Measurements from ENCODE around the gene ADTRP. TPM values are rescaled to one million over a fixed set of nuclear protein-coding genes. Genes with fewer than 3 reads are reported as not detected.

Gene ADTRP
- total RNA-seq, 1 donor from 2014 or later: 3.4 TPM

DNA sequence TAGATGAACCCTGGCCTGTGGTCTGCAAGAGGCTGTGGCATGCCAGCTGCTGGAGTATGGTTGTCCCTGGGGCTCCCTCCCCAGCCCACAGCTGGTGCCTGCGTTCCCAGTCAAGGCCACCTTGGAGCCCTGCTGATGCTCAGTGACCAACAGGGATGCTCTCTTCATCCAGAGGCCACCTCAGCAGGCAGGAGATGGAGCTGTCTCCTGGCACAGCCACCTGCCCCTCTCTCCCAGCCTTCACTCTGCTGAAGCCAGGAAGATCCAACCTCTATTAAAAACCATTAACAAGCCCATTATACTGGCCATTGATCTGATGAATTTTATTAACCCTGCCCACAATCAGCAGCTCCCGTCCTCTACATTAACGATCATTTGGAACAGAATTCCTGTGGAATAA, 40.4 kb downstream of the ADTRP start:
- Mint-ChIP-seq H3K27ac (no peak overlapping the region), H3K27me3 (ENCODE audit: low read depth) (no peaks in the 10 kb centered on the region), H3K4me1 (peaks cover 6% of the 10 kb centered on the region), H3K4me3 (no peak overlapping the region), H3K9me3 (no peaks in the 10 kb centered on the region), H3K36me3 (no peaks in the 10 kb centered on the region)
- no peak for DNase-seq (ENCODE audit: low spot score in 2 of 2, unreplicated experiment in 2 of 2)
- TF ChIP-seq, protein P1, sequence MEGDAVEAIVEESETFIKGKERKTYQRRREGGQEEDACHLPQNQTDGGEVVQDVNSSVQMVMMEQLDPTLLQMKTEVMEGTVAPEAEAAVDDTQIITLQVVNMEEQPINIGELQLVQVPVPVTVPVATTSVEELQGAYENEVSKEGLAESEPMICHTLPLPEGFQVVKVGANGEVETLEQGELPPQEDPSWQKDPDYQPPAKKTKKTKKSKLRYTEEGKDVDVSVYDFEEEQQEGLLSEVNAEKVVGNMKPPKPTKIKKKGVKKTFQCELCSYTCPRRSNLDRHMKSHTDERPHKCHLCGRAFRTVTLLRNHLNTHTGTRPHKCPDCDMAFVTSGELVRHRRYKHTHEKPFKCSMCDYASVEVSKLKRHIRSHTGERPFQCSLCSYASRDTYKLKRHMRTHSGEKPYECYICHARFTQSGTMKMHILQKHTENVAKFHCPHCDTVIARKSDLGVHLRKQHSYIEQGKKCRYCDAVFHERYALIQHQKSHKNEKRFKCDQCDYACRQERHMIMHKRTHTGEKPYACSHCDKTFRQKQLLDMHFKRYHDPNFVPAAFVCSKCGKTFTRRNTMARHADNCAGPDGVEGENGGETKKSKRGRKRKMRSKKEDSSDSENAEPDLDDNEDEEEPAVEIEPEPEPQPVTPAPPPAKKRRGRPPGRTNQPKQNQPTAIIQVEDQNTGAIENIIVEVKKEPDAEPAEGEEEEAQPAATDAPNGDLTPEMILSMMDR (IDR thresholded peaks at IDR 0.05; ENCODE audit: unreplicated experiment): no peak

DNA sequence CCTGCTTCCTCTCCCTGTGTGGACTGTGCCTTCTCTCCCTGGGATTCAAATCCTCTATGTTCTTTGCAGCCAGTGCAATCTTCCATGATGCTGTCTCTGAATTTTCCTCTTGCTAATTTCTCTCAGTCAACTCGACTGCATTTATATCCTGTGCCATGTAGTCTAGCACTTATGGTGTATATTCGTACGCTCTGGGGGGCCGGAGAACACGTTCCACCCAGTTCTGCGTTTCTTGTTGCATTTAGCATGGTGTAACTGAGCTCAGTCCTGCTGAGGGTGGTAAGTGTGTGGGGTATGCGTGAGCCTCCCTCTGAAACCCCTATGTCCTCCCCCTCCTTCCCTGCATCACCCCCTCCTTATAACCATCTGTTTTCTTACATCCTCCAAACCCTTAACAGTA, 42.0 kb downstream of the ADTRP start:
- Mint-ChIP-seq H3K9me3 (no peaks in the 10 kb centered on the region), H3K27me3 (ENCODE audit: low read depth) (no peaks in the 10 kb centered on the region), H3K4me3 (no peak overlapping the region), H3K27ac (no peak overlapping the region), H3K36me3 (no peaks in the 10 kb centered on the region), H3K4me1 (peaks cover 6% of the 10 kb centered on the region)
- DNase-seq (ENCODE audit: low spot score in 2 of 2, unreplicated experiment in 2 of 2): no peak
- TF ChIP-seq, protein P1 (IDR thresholded peaks at IDR 0.05; ENCODE audit: unreplicated experiment): no peak

DNA sequence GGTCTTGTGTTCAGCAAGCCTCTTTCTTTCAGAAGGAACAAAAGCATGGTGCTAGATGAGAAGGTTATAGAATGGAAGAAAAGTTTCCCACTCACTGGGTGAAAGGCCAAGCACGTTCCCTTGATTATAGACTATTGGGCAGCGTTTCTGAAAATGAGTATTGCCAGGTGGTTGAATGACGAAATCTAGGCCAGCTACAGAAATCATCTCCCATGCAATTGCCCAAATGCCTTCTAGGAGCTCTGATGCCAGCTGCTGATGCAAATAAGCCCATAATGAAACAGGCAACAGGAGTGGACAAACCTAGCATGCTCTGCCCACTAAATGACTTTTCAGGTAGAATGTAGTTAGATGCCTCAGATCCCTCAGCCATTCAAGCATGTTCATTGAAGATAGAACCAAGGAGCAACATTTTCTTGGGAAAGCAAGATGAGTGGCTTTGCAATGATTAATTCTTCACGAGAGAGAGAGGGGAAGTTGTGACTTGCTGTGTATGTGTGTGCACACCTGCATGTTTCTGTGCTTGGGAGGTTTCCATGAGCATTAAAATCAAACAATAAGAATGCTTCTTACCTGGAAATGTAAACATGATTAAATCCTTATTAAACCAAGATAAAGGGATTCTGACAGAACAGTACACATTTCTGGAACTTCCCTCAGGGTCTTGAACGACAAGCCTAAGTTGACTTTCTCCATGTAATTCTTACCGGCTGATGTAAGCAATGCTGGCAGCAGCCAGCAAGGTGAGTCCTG, 43.6 kb downstream of the ADTRP start:
- no peak overlapping the region for H3K27ac Mint-ChIP-seq
- H3K36me3 Mint-ChIP-seq: no peaks in the 10 kb centered on the region
- no peak overlapping the region for H3K4me3 Mint-ChIP-seq
- no peaks in the 10 kb centered on the region for H3K27me3 Mint-ChIP-seq (ENCODE audit: low read depth)
- H3K9me3 Mint-ChIP-seq: no peaks in the 10 kb centered on the region
- peaks cover 6% of the 10 kb centered on the region for H3K4me1 Mint-ChIP-seq
- TF ChIP-seq, protein P1 (IDR thresholded peaks at IDR 0.05; ENCODE audit: unreplicated experiment): no peak
- DNase-seq (ENCODE audit: low spot score in 2 of 2, unreplicated experiment in 2 of 2): no peak

- TF ChIP-seq, protein P1 (IDR thresholded peaks at IDR 0.05; ENCODE audit: unreplicated experiment): no peak
- DNase-seq (ENCODE audit: low spot score in 2 of 2, unreplicated experiment in 2 of 2): no peak
- H3K27ac Mint-ChIP-seq: no peak overlapping the region
- H3K4me3 Mint-ChIP-seq: no peak overlapping the region
- no peaks in the 10 kb centered on the region for H3K9me3 Mint-ChIP-seq
- H3K27me3 Mint-ChIP-seq (ENCODE audit: low read depth): peaks cover 2% of the 10 kb centered on the region
- H3K4me1 Mint-ChIP-seq: peaks cover 6% of the 10 kb centered on the region
- H3K36me3 Mint-ChIP-seq: no peaks in the 10 kb centered on the region
Observed at GRCh38 chr6:11732036-11732631, 46.5 kb downstream of the ADTRP start.

- H3K27me3 Mint-ChIP-seq (ENCODE audit: low read depth): peaks cover 2% of the 10 kb centered on the region
Observed at GRCh38 chr6:11731423-11731822, 47.2 kb downstream of the ADTRP start.

More at GRCh38 chr6:11731423-11731822, 47.2 kb downstream of the ADTRP start:
- Mint-ChIP-seq H3K27ac (no peak overlapping the region), H3K4me1 (peaks cover 6% of the 10 kb centered on the region), H3K9me3 (no peaks in the 10 kb centered on the region), H3K4me3 (no peak overlapping the region), H3K36me3 (no peaks in the 10 kb centered on the region)
- TF ChIP-seq, protein P1 (IDR thresholded peaks at IDR 0.05; ENCODE audit: unreplicated experiment): no peak
- DNase-seq (ENCODE audit: low spot score in 2 of 2, unreplicated experiment in 2 of 2): no peak

All from mesothelial cell of epicardium (in vitro differentiated cells).